SK-N-SH (cell line): ENCODE results near the gene CCND3. TPM values are rescaled to one million over a fixed set of nuclear protein-coding genes. Genes with fewer than 3 reads are reported as not detected.

Source experiments
- CTCF ChIA-PET: fragments of 300-600, 350-600 bp; formaldehyde crosslinking; extraction: SDS; loops from one replicate; lab custom pipeline; 2021; lab: Yijun Ruan, JAX
- POLR2A ChIA-PET: fragments of 350-600 bp; sonication (Branson Sonifier 250); formaldehyde crosslinking; extraction: SDS; loops from one replicate; lab custom pipeline; 2020; ENCODE audit warnings: antibody characterized with exemption, inconsistent platforms; lab: Yijun Ruan, JAX
- DNase-seq: peaks from one replicate; pipeline ENCODE4 v3.0.0; 2012
- H2AFZ ChIP-seq: fragments of 200-600 bp; sonication (generic); 2 replicates; pipeline ENCODE4 v1.8.1; 2016; ENCODE audit warnings: antibody characterized with exemption, mild to moderate bottlenecking, low read depth
- H3F3A ChIP-seq: fragments of 200-600 bp; sonication (generic); replicated peaks from 2 replicates; pipeline ENCODE3; 2016; ENCODE audit warnings: antibody characterized with exemption, mild to moderate bottlenecking; ENCODE audit not compliant: insufficient read depth
- H3K27ac ChIP-seq, 2 experiments: fragments of 200-500 bp in 1 of 2; fragments of 200-600 bp in 1 of 2; sonication (Bioruptor generic) in 1 of 2; sonication (generic), shearing (Covaris generic) in 1 of 2; 2 replicates each; pipeline versions ENCODE4 v1.5.1 to v1.6.1; 2014 to 2016; ENCODE audit warnings: low read depth in 2 of 2, inconsistent platforms in 1 of 2, low read length in 1 of 2, mild to moderate bottlenecking in 1 of 2, mixed read lengths in 1 of 2
- H3K27me3 ChIP-seq: fragments of 200-600 bp; sonication (generic), shearing (Covaris generic); 2 replicates; pipeline ENCODE4 v1.6.1; 2016; ENCODE audit warnings: mixed run types; ENCODE audit not compliant: insufficient read depth
- H3K36me3 ChIP-seq, 2 experiments: fragments of 200-500 bp in 1 of 2; fragments of 200-600 bp in 1 of 2; sonication (Bioruptor generic) in 1 of 2; sonication (generic) in 1 of 2; replicated peaks in 1 of 2; 2 replicates each; pipeline versions ENCODE3 to v1.5.1; 2014 to 2016; ENCODE audit warnings: low read length in 1 of 2, mild to moderate bottlenecking in 1 of 2; ENCODE audit not compliant: insufficient read depth in 2 of 2, control insufficient read depth in 1 of 2
- H3K4me1 ChIP-seq, 2 experiments: fragments of 200-500 bp in 1 of 2; fragments of 200-600 bp in 1 of 2; sonication (Bioruptor generic) in 1 of 2; sonication (generic), shearing (Covaris generic) in 1 of 2; 2 replicates each; pipeline versions ENCODE4 v1.5.1 to v1.6.1; 2014 to 2016; ENCODE audit warnings: low read depth in 1 of 2, low read length in 1 of 2, mixed run types in 1 of 2; ENCODE audit not compliant: insufficient read depth in 2 of 2, control insufficient read depth in 1 of 2
- H3K4me2 ChIP-seq: fragments of 200-600 bp; sonication (generic), shearing (Covaris generic); 2 replicates; pipeline ENCODE4 v1.6.1; 2017; ENCODE audit warnings: mixed run types
- H3K4me3 ChIP-seq, 2 experiments: fragments of 200-500 bp in 1 of 2; fragments of 200-600 bp in 1 of 2; sonication (Bioruptor generic) in 1 of 2; sonication (generic), shearing (Covaris generic) in 1 of 2; 2 replicates each; pipeline versions ENCODE4 v1.5.1 to v1.8.1; 2014 to 2016; ENCODE audit warnings: low read depth in 2 of 2, inconsistent platforms in 1 of 2, low read length in 1 of 2, mild to moderate bottlenecking in 1 of 2, mixed read lengths in 1 of 2, moderate library complexity in 1 of 2
- H3K79me2 ChIP-seq: fragments of 200-600 bp; sonication (generic); 2 replicates; pipeline ENCODE4 v1.8.1; 2017; ENCODE audit warnings: mild to moderate bottlenecking; ENCODE audit not compliant: insufficient read depth
- H3K9ac ChIP-seq: fragments of 200-600 bp; sonication (generic); 2 replicates; pipeline ENCODE4 v1.6.1; 2017; ENCODE audit warnings: mixed run types
- H3K9me2 ChIP-seq: fragments of 200-600 bp; sonication (generic); 2 replicates; pipeline ENCODE4 v1.6.1; 2017; ENCODE audit warnings: mixed run types
- H3K9me3 ChIP-seq: fragments of 200-600 bp; sonication (generic); 2 replicates; pipeline ENCODE4 v1.6.1; 2017; ENCODE audit warnings: mixed run types, mild to moderate bottlenecking, moderate library complexity
- H4K20me1 ChIP-seq: fragments of 200-600 bp; sonication (generic); 2 replicates; pipeline ENCODE4 v1.6.1; 2017; ENCODE audit warnings: mild to moderate bottlenecking, mixed run types; ENCODE audit not compliant: insufficient read depth
- EZH2phosphoT487 ChIP-seq: fragments of 200-600 bp; sonication (generic); IDR thresholded peaks from 2 replicates; pipeline ENCODE4 v1.6.1; 2017; ENCODE audit warnings: low read depth, mixed run types, mild to moderate bottlenecking, antibody characterized with exemption, moderate library complexity, borderline replicate concordance
- GABPA ChIP-seq: IDR thresholded peaks from 2 replicates; pipeline ENCODE4 v1.4.0; 2012; ENCODE audit warnings: low read depth, mild to moderate bottlenecking
- MXI1 ChIP-seq: IDR thresholded peaks from 2 replicates; pipeline ENCODE4 v1.6.1; 2012; ENCODE audit warnings: mild to moderate bottlenecking, low read depth, low read length, improper control_type of control experiment
- NRF1 ChIP-seq: IDR thresholded peaks from 2 replicates; pipeline ENCODE4 v1.6.1; 2012; ENCODE audit warnings: low read depth, mild to moderate bottlenecking, low read length
- RCOR1 ChIP-seq: fragments of 150-350 bp; IDR thresholded peaks from 2 replicates; pipeline ENCODE4 v1.6.1; 2017; ENCODE audit warnings: antibody characterized with exemption, low read length
- RFX5 ChIP-seq: IDR thresholded peaks from 2 replicates; pipeline ENCODE4 v1.6.1; 2012; ENCODE audit warnings: mild to moderate bottlenecking, improper control_type of control experiment, low read length
- SMC3 ChIP-seq: IDR thresholded peaks from 2 replicates; pipeline ENCODE4 v1.6.1; 2012; ENCODE audit warnings: low read depth, low read length, improper control_type of control experiment
- TAF1 ChIP-seq: IDR thresholded peaks from 2 replicates; pipeline ENCODE4 v1.6.1; 2012; ENCODE audit warnings: low read depth, mild to moderate bottlenecking, low read length, moderate library complexity, borderline replicate concordance
- TCF12 ChIP-seq: IDR thresholded peaks from 2 replicates; pipeline ENCODE4 v1.4.0; 2012
- TEAD4 ChIP-seq: IDR thresholded peaks from 2 replicates; pipeline ENCODE4 v1.4.0; 2012; ENCODE audit warnings: mild to moderate bottlenecking, borderline replicate concordance; ENCODE audit not compliant: insufficient read depth
- YY1 ChIP-seq: IDR thresholded peaks from 2 replicates; pipeline ENCODE4 v1.4.0; 2012; ENCODE audit warnings: low read depth, mild to moderate bottlenecking
- WGBS: methylation state at CpG from one replicate; pipeline ENCODE4 v1.1.6; 2017; ENCODE audit warnings: low lambda C conversion rate; 5-methylcytosine and 5-hydroxymethylcytosine counted together
- polyA plus RNA-seq, 3 experiments: library from polyadenylated mRNA; depleted of rRNA; stranded (reverse); fragments of >200 nt; gene quantifications; 2 replicates each; pipeline ENCODE4 v1.2.3, GENCODE V29; 2012
- TF ChIP-seq, protein P1 (sequence below): IDR thresholded peaks from 2 replicates; pipeline ENCODE4 v1.4.0; 2012; ENCODE audit warnings: low read depth, borderline replicate concordance
- TF ChIP-seq, protein P2 (sequence below): fragments of 200-600 bp; sonication (generic); IDR thresholded peaks from 2 replicates; pipeline ENCODE4 v1.6.1; 2017; ENCODE audit warnings: antibody characterized with exemption, mild to moderate bottlenecking, moderate library complexity
- TF ChIP-seq, protein P3 (sequence below): IDR thresholded peaks from 2 replicates; pipeline ENCODE4 v1.4.0; 2012; ENCODE audit warnings: low read depth
- TF ChIP-seq, protein P4 (sequence below): IDR thresholded peaks from 2 replicates; pipeline ENCODE4 v1.4.0; 2012; ENCODE audit warnings: low read depth, borderline replicate concordance
- TF ChIP-seq, protein P5 (sequence below): fragments of 150-350 bp; IDR thresholded peaks from 2 replicates; pipeline ENCODE4 v1.6.1; 2016; ENCODE audit warnings: mild to moderate bottlenecking, low read depth, low read length
- TF ChIP-seq, protein P6 (sequence below): IDR thresholded peaks from 2 replicates; pipeline ENCODE4; 2012

Gene CCND3
- polyA plus RNA-seq, 1 of the 3 experiments (the other 2 are of a cell fraction): 26.6 TPM

DNA sequence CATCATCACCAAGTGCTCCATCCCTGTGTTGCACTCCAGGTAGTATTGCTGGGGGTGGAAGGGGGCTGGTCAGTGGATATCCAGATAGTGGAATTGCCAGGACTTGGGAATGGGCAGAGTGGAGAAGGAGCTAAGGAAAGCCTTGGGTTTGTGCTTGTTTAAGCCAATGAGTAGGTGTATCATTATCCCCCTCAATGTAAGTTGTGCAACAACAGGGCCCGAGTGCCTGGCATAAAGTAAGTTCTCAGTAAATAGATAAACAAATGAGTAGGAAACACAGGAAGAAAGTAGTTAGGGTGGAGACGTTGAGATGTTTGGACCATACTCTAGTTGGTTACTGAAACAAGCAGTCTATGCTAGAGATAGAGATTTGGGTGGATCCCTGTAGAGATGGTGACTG, 9.8 kb downstream of the CCND3 start:
- no peak overlapping the region for H3K4me2 ChIP-seq
- no peaks in the 10 kb centered on the region for H3K9me2 ChIP-seq
- peaks cover 16% of the 10 kb centered on the region for H3F3A ChIP-seq
- 65% methylated on average over 2 of the region's 2 CpGs for WGBS
- H3K4me3 ChIP-seq: no peak overlapping the region
- H3K36me3 ChIP-seq: peaks cover 50 to 80% of the 10 kb centered on the region in 2 experiments
- H3K9ac ChIP-seq: no peak overlapping the region
- ChIA-PET POLR2A (no interaction called here), CTCF (interaction anchor here (2.5 to 2.8 kb wide), 2 partner anchors 10 to 112 kb away, joined by 9 to 17 read pairs; partner anchors contain the start of genes BYSL and MED20)
- H4K20me1 ChIP-seq: peaks cover 3% of the 10 kb centered on the region
- H2AFZ ChIP-seq: no peak overlapping the region
- no peaks in the 10 kb centered on the region for H3K9me3 ChIP-seq
- peaks cover 27% of the 10 kb centered on the region for H3K79me2 ChIP-seq
- TF ChIP-seq TCF12: no peak
- TF ChIP-seq, protein P1, sequence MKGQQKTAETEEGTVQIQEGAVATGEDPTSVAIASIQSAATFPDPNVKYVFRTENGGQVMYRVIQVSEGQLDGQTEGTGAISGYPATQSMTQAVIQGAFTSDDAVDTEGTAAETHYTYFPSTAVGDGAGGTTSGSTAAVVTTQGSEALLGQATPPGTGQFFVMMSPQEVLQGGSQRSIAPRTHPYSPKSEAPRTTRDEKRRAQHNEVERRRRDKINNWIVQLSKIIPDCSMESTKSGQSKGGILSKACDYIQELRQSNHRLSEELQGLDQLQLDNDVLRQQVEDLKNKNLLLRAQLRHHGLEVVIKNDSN: no peak
- TF ChIP-seq GABPA: no peak
- no peak for TF ChIP-seq RCOR1
- TF ChIP-seq, protein P2, sequence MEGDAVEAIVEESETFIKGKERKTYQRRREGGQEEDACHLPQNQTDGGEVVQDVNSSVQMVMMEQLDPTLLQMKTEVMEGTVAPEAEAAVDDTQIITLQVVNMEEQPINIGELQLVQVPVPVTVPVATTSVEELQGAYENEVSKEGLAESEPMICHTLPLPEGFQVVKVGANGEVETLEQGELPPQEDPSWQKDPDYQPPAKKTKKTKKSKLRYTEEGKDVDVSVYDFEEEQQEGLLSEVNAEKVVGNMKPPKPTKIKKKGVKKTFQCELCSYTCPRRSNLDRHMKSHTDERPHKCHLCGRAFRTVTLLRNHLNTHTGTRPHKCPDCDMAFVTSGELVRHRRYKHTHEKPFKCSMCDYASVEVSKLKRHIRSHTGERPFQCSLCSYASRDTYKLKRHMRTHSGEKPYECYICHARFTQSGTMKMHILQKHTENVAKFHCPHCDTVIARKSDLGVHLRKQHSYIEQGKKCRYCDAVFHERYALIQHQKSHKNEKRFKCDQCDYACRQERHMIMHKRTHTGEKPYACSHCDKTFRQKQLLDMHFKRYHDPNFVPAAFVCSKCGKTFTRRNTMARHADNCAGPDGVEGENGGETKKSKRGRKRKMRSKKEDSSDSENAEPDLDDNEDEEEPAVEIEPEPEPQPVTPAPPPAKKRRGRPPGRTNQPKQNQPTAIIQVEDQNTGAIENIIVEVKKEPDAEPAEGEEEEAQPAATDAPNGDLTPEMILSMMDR: no peak
- TF ChIP-seq MXI1: no peak
- TF ChIP-seq, protein P3, sequence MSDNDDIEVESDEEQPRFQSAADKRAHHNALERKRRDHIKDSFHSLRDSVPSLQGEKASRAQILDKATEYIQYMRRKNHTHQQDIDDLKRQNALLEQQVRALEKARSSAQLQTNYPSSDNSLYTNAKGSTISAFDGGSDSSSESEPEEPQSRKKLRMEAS: no peak
- TF ChIP-seq EZH2phosphoT487: no peak
- DNase-seq: no peak
- H3K4me1 ChIP-seq: peaks cover 0 to 12% of the 10 kb centered on the region in 2 experiments; a peak in 2 of 4 replicates
- H3K27ac ChIP-seq: no peak overlapping the region
- no peaks in the 10 kb centered on the region for H3K27me3 ChIP-seq

DNA sequence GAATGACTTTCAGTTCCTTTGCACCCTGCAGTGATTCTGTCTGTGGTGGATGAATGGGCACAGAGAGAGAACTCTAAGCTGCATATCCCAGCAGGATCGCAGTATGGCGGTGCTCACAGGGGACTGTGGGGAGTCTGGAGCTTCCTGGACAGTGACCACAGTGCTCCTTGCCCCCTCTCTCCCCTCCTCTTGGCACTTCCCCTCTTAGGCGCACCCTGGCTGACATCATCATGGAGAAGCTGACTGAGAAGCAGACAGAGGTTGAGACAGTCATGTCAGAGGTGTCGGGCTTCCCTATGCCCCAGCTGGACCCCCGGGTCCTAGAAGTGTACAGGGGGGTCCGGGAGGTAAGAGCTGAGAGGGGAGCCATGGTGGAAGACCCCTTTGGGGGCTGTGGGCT, 11.7 kb downstream of the CCND3 start:
- Histone ChIP-seq H3K27ac (no peak overlapping the region), H3K4me3 (no peak overlapping the region), H4K20me1 (peaks cover 3% of the 10 kb centered on the region), H3K4me2 (no peak overlapping the region), H3K9me3 (no peaks in the 10 kb centered on the region), H3K9me2 (no peaks in the 10 kb centered on the region), H3K4me1 (no peaks in the 10 kb centered on the region; a peak in 1 of 4 replicates), H3F3A (peaks cover 11% of the 10 kb centered on the region), H2AFZ (no peak overlapping the region), H3K27me3 (no peaks in the 10 kb centered on the region), H3K9ac (no peak overlapping the region), H3K36me3 (peaks cover 56 to 69% of the 10 kb centered on the region in 2 experiments), H3K79me2 (peaks cover 44% of the 10 kb centered on the region)
- TF ChIP-seq, protein P4, sequence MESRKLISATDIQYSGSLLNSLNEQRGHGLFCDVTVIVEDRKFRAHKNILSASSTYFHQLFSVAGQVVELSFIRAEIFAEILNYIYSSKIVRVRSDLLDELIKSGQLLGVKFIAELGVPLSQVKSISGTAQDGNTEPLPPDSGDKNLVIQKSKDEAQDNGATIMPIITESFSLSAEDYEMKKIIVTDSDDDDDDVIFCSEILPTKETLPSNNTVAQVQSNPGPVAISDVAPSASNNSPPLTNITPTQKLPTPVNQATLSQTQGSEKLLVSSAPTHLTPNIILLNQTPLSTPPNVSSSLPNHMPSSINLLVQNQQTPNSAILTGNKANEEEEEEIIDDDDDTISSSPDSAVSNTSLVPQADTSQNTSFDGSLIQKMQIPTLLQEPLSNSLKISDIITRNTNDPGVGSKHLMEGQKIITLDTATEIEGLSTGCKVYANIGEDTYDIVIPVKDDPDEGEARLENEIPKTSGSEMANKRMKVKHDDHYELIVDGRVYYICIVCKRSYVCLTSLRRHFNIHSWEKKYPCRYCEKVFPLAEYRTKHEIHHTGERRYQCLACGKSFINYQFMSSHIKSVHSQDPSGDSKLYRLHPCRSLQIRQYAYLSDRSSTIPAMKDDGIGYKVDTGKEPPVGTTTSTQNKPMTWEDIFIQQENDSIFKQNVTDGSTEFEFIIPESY: no peak
- TF ChIP-seq SMC3 (no peak), TAF1 (no peak), NRF1 (no peak), TEAD4 (no peak), YY1 (no peak), RFX5 (no peak)
- TF ChIP-seq, protein P5, sequence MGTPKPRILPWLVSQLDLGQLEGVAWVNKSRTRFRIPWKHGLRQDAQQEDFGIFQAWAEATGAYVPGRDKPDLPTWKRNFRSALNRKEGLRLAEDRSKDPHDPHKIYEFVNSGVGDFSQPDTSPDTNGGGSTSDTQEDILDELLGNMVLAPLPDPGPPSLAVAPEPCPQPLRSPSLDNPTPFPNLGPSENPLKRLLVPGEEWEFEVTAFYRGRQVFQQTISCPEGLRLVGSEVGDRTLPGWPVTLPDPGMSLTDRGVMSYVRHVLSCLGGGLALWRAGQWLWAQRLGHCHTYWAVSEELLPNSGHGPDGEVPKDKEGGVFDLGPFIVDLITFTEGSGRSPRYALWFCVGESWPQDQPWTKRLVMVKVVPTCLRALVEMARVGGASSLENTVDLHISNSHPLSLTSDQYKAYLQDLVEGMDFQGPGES: no peak
- TF ChIP-seq, protein P6, sequence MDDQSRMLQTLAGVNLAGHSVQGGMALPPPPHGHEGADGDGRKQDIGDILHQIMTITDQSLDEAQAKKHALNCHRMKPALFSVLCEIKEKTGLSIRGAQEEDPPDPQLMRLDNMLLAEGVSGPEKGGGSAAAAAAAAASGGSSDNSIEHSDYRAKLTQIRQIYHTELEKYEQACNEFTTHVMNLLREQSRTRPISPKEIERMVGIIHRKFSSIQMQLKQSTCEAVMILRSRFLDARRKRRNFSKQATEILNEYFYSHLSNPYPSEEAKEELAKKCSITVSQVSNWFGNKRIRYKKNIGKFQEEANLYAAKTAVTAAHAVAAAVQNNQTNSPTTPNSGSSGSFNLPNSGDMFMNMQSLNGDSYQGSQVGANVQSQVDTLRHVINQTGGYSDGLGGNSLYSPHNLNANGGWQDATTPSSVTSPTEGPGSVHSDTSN: no peak
- ChIA-PET CTCF (interaction anchor here (1.2 to 3.9 kb wide), 5 partner anchors 9 to 143 kb away, joined by 4 to 17 read pairs (median 11); partner anchors contain the start of genes BYSL, MED20 and TOMM6), POLR2A (no interaction called here)
- DNase-seq: no peak
- WGBS: 100% methylated on average over 4 of the region's 6 CpGs
